HG02943 (cell line): ENCODE data around the gene TAOK1.

Experiments
- ATAC-seq: cut with Tn5 transposase; IDR thresholded peaks from one replicate; pipeline ENCODE4 v1.9.1; 2021; ENCODE audit warnings: mild to moderate bottlenecking, low read depth, moderate library complexity; ENCODE audit not compliant: unreplicated experiment

Gene TAOK1

GRCh38 chr17:29578626-29579485 lies 188.7 kb downstream of the TAOK1 start:
- ATAC-seq: no peak

- no peak for ATAC-seq
These were observed 190.0 kb downstream of the TAOK1 start for GRCh38 chr17:29579866-29580771.

GRCh38 chr17:29581583-29582253 lies 191.6 kb downstream of the TAOK1 start:
- ATAC-seq: no peak

GRCh38 chr17:29582254-29582765 lies 192.1 kb downstream of the TAOK1 start:
- no peak for ATAC-seq

GRCh38 chr17:29582772-29583171 lies 192.6 kb downstream of the TAOK1 start:
- ATAC-seq: no peak

- ATAC-seq: no peak
These were observed 193.4 kb downstream of the TAOK1 start for GRCh38 chr17:29583324-29584248.

GRCh38 chr17:29584452-29585079 lies 194.4 kb downstream of the TAOK1 start:
- no peak for ATAC-seq

- ATAC-seq: no peak
These were observed 195.1 kb downstream of the TAOK1 start for GRCh38 chr17:29585080-29585751.

- no peak for ATAC-seq
These were observed 196.7 kb downstream of the TAOK1 start for GRCh38 chr17:29586676-29587469.

GRCh38 chr17:29587591-29587990 lies 197.4 kb downstream of the TAOK1 start:
- ATAC-seq: no peak

- no peak for ATAC-seq
These were observed 197.9 kb downstream of the TAOK1 start for GRCh38 chr17:29588017-29588561.

GRCh38 chr17:29588562-29589411 lies 198.6 kb downstream of the TAOK1 start:
- ATAC-seq: peak; percentile 20

GRCh38 chr17:29589524-29590410 lies 199.6 kb downstream of the TAOK1 start, which contains the start of gene GIT1:
Gene GIT1, minus strand, starts transcription at chr17:29589648. Its CDS starts 270 bp downstream, at chr17:29589378.
- peak; percentile 38 for ATAC-seq

GRCh38 chr17:29590411-29591145 lies 200.4 kb downstream of the TAOK1 start:
- no peak for ATAC-seq
